GM18868 (cell line): ENCODE data around the gene HRH3.

Experiments used
- ATAC-seq: cut with Tn5 transposase; IDR thresholded peaks from one replicate; pipeline ENCODE4 v1.9.1; 2021; ENCODE audit warnings: mild to moderate bottlenecking, moderate library complexity; ENCODE audit not compliant: unreplicated experiment

The HRH3 gene

DNA sequence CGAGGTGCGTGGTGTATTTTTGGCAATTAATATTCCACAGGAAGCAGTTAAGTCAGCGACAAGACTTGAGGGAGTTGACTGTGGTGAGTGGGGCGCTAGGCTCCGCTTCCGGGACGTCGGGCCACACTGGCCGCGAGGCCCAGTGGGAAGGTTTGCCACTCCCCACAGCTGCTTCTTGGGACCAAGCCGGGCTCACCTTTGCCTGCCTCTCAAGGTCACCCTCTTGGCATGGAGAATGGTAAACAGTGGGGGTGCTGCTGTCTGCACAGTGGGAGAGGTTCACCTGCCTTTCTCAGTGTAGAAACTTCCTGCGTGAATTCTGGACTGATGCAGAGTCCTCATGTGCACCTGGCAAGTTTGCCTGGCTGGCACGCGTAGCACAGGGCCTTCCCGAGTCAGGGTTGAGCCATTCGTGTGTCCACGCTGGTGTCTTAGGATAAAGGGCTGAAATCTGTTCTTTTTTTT is 24.6 kb upstream of the HRH3 start:
- no peak for ATAC-seq

DNA sequence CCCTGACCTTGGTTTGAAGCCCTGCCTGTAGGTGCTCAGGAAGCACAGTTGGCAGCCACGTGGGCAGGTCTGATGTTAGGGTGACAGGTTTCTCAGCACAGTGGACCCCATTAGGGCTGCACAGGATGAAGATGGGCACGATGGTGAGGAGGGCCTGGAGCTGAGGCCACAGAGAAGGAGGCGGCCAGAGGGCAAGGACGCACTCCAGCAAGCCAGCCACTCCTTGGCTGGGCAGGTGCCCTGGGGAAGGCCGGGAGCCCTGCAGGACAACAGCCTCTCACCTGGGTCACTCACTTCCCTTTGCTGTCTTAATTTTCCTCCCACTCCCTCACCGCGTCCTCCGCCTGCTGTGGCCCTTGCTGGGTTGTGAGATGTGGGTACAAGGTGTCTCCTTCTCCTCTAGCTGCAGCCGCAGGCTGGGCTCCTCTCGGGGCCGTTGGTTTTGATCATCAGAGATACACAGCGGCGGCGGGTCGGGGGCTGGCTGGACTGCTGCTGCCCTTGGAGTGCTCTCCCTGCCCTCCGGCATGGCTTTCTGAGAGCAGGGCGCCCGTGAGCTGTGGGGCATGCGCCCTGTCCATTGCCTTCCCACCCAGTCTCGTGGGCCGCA is 23.9 kb upstream of the HRH3 start:
- no peak for ATAC-seq

DNA sequence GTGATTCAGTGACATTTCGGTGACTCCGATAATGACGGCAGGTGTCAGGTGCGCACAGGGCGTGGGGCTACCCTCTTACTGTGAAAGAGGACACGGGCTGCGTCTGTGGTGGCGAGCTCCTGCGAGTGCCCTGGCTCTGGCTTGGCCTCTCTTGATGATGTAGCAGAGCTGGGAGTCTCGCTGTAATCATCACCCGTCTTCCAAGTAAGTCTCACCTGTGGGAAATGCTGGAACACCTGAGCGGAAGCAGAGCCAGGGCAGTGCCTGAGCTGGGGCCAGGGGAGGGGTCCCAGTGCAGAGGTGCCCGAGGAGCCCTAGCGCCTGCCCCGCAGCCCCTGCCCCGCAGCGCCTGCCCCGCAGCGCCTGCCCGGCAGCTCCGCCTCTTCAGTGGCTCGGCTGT is 23.0 kb upstream of the HRH3 start:
- no peak for ATAC-seq

DNA sequence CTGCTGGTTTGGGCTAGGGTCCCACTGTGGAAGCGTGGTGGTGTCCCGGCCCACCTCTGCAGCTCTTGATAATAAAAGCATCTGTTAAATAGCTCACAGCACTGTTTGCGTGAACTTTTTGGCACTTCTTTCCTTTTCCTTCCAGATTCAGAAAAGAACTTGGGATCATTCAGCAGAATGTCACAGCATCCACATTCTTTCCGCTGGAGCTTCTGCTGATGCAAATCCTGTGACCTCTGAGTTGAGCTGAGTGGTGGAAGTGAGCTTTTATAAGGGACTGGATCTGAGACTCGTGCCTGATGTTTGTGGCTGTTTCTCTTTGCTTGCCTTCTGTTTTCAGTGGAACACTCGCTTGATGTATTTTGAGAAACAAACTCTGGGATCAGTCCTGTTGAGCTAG is 22.1 kb upstream of the HRH3 start:
- ATAC-seq: no peak

DNA sequence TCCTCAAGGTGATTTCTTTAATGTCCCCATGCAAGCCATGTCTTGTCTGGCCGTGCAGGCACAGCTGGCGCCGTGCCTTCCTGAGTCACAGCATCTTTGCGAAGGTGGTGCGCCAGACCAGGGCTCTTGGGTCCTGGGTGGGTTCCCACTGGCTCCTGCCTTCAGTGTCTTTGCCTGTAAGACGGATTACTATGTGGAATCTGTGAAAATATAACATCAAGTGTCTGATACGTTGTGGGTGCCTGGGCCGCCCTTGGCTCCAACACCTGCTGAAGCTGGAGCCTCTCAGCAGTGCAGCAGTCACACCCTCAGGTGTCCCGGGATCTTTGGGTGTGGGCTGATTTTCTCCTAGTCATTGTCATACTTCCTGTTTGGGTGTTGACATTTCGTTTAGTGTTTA is 21.4 kb upstream of the HRH3 start:
- ATAC-seq: no peak

DNA sequence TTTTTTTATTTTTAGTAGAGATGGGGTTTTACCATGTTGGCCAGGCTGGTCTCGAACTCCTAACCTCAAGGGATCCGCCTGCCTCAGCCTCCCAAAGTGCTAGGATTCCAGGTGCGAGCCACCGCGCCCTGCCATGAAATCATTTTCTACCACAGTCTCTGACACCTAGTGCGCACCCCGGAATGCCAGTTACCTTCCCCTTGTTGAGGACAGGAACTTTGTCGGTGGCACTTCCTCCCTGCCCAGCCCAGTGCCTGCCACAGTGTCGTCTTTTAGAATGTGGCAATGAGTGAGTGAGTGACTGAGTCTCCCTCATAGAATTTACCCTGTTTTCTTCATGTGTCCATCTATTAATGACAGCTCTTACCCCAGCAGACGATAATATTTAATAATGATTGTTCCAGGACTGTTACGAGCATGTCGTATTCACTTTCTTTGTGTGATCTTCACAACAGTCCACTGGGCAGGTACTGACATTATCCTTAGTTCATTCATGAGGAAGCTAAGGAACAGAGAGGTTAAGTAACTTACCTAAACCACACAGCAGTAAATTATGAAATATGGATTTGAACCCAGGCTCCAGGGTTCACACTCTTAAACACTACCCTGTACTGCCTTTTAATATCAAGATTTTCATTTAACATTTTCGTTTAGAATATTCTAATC is 20.1 kb upstream of the HRH3 start:
- ATAC-seq: no peak

DNA sequence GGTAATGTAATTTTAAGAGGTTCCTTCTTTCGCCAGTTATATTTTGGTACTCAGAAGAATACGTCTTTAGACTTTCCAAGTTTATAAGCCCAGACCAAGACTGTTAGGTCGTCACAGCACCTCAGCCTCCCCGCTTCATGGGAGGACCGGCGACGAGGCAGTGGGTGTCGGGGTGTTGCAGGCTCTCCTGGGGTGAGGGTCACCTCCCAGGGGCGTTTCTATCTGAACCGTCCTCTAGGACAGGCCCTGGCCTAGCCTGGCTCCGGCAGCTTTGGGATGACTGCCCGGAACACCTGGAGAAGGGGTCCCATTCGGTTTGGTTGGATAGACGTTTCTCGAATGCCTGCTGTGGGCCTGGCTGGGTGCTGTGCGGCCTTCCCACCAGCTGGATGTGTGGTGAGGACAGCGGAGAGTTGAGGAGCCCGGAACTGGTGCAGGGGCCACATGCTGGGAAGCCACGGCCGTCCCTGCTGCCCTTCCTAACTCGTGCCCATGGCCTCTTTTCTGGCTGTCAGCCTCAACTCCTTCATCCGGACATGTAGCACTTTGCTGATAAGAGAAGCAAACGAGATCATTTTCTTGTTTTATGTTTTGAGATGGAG is 19.3 kb upstream of the HRH3 start:
- ATAC-seq: no peak

DNA sequence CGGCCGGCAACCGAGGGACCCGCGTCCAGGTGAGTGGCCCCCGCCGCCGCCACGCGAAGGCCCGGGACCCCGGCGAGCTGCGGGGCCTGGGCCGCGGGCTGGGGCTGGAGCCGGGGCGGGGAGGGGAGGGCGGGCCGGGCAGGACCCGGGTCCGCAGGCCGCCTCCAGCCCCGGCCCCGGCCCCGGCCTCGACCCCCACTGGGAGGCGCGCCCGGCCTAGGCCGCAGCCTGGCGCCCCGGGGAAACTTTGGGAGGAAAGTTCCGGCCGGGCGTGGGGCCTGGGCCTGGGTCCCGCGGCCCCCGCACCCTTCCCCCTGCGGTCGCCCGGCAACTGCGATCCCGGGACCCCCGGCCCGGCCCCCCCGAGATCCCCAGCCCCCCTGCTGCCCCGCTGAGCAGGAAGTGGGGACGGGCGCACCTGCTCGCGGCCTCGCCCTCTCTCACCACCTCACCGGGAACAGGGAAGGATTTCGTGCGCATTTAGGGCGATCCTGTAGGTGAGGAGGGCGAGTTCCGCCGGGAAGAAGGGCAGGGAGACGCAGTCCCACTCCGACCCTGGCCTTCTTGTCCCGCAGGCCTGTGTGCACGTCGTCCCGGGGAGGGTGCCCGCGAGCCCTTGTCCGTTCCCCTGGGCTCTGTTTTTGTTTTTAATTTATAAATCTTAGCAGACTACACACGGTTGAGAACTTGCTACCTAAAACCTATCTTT is 18.6 kb upstream of the HRH3 start:
- ATAC-seq: no peak

DNA sequence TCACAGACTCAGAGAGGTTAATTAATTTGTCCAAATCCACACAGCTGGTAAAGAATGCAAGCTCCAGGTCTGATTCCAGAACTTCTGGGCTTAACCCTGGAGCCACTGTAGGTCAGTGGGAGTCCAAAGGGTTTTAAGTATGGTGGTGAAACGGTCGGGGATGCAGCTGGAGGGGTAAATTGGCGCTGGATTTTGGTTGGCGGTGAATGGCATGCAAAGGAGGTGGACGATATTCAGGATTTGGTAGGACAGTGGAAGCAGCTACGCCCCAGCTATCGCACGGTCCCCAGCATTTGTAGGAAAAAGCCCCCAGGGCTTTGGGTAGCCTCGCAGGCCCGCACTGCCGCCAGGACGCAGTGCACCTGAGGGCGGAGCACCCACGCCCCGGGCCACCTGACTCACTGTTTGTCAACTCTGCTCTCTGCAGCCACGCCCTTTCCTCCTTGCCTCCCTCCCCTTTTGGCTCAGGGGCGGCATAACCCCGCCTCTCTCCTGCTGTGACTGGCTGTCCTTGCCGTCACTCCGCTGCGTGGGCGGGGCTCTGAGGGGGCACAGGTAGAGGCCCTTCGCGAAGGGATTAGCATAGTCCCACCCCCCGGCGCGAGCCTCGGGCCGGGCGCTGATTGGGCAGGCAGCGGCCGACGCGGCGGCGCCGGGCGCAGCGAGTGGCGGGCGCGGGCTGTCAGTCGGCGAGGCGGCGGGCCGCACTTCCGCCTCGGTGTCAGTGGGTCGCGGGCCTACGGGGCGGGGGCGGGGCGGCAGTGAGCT is 17.9 kb upstream of the HRH3 start, which contains the start of gene OSBPL2:
Gene OSBPL2 (plus strand): TSS at position 721 of the 768 bp plus-strand sequence. CDS start 17,664 bp downstream, outside the sequence.
- ATAC-seq: peak; percentile 97

DNA sequence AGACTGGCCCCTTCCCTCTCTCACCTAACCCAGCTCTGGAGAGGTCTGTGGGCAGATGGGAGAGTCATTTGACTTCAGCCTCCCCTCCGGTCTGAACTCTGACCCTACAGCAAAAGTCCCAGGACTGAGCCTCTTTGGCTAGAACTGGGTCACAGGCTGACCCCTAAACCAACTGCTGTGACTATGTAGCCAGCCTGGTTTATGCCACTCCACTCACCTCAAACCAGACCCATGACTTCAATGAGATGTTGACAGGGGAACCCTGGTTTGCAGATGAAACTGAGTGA is 17.4 kb upstream of the HRH3 start:
- ATAC-seq: no peak

DNA sequence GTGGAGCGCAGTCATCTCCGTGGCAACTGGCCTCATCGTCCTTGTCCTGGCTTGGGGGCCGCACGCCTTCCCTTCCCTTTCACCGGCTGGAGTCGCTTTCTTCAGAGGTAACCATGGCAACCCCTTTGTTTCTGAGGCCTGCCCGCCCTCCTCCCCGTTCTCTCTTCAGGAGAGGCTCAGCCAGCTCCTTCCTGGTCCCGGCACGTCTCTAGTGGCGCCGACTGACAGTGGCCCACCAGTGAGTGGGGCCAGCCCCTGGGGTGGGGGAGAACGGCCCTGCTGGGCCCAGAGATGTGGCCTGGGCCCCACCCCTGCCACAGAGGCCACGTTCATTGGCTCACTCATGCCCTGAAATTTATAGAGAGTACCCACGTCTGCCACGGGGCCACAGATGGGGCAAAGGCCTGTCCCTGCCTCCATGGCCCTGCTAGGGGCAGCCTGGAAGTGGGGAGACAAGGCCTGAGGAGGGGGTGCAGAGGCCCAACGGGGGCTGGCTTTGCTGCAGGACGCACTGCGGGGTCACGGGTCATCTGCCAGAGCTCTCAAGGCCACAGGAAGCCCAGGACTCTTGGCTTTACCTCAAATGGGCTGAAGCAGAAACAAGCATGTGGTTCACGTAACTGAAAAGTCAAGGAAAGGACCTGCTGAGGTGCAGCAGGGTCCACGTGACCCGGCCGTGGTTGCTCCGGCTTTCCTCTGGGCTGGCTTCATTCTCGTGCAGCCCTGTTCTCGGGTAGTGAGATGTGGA is 16.9 kb upstream of the HRH3 start:
- no peak for ATAC-seq

DNA sequence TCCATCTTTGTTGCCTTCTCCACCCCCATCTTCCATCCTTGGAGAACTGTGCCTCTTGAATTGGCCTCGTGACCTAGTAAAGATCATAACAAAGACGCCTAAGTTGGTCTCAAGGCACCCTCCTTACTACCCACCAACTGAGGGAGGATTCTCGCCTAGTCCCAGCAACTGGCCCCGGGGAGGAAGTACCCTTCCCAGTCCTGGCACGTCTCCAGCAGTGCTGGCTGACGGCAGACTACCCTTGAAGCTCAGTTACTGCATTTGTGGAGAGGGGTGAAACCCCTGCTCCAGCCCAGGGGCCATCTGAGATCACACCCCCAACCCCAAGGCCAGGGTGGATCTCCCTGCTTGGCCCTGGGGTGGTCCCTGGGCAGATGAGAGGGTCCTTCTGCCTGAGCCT is 16.1 kb upstream of the HRH3 start:
- no peak for ATAC-seq

DNA sequence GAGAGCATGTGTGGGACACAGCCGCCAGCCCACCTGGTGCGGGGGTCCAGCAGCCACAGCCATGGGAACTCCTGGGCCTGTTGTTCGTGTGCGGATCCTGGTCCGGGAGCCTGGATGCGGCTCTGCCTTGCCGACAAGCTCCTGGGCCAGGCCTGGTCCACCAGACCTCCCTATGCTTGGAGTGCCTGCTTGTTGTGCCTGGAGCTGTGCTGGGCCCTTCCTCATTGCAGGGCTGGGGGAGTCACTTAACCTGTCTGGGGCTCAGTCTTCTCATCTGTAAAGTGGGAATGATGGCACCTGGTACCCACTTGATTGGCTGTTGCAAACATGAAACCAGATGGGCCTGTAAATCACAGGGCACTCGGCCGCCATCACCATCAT is 15.7 kb upstream of the HRH3 start:
- no peak for ATAC-seq

DNA sequence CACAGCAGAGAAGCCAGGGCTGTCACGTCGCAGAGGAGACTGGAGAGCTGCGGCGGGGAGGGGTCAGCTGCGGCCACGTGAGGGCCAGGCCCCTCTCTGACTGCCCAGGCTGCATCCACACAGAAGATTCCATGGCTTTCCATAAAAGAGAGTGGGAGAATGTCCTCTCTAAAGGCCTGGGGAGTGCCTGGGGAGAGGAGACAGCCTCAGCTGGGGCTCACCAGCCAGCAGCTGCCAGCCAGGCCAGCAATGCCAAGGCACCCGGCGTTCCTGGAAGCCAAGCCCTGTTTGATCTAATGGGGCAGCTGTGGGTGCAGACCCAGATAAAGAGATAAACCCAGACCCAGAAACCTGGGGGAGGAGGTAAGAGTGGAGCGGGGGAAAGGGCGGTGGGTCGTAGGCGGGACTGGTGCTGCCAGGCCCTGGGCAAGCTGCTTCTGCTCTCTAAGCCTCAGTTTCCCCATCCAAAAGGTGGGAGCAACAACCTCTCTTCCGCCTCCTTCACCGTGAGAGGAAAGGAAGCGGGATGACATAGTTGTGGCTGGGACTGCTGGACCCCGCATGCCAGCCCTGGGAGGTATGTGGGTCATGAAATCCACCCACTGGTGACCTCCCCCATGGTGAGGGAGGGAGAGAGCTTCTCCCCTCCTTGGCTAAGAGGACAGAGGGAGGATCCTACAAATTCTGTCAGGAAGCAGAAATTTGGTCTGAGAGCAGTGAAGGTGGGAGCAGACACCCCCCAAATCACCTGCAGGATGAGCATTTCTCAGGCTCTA is 15.1 kb upstream of the HRH3 start:
- ATAC-seq: no peak

DNA sequence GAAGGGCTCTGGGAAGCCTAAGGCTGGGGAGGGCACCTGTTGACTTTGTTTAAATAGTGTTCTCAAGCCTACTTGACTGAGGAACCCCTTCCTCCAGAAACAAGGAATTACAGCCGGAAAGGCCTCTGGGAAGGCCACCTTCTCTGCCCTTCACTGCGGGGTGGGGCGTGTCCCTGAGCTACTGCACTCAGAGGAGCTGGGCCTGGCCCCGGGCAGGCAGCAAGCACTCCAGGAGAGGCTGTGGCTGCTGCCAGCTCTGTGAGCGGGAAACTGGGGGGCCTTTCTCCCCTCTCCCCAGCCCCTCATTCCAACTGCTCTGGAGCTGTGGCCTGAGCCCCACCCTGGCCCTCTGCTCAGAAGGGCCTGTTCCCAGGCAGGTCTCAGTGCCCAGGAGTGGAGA is 14.3 kb upstream of the HRH3 start:
- no peak for ATAC-seq

DNA sequence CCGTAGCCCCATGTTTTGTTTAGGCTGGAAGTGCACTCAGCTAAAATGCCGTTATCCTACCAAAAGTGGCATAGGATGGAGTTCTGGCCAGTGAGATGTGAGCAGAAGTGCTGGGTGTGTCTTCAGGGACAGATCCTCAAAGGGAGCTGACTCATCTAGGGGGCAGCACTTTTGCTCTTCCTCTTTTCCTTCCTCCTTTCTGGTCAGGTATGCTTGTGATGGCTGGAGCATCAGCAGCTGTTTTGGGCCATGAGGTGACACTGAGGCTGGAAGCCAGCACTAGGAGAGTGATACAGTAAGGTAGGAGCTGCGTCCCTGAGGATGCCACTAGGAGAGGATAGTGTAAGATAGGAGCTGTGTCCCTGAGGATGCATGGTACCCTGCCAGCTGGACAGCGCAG is 13.6 kb upstream of the HRH3 start:
- ATAC-seq: no peak

DNA sequence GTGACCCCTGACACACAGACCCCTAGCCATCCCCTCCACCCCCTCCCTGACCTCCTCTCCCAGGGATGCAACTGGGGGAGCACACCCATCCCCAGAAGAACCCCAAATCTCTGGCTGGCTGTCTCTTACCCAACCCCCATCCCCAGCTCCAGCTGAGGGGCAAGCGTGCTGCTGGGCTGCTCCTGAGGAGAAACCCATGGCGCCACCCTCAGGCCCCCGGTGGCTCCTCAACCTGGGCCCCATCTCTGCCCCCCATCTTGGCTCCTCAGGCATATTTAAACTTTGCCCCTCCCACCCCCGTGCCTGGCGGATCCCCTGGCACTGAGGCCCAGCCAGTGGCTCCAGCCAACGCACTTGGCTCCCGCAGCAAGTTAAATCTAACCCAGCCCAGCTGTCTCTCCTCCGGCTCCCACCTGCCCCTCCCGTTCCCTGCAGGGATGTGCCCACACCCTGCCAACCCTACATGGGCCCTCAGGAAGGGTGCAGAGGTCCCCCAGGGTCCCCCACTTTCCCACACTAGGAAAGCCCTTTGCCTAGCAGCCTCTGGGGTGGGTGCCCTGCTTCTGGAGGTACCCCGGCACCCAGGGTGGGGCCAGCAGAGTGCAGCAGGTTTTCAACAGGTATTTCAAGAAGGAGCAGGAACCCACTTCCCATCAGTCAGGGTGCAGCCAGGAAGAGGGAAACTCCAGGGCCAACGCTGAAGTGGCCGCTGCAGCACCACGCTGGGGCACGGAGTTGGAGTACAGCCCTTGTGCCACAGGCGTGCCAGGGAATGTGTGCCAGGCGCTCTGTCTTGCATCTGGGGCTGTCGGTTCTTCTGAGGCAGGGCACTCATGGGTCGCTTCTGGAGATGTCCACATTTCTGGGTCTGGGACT is 12.9 kb upstream of the HRH3 start:
- ATAC-seq: no peak

DNA sequence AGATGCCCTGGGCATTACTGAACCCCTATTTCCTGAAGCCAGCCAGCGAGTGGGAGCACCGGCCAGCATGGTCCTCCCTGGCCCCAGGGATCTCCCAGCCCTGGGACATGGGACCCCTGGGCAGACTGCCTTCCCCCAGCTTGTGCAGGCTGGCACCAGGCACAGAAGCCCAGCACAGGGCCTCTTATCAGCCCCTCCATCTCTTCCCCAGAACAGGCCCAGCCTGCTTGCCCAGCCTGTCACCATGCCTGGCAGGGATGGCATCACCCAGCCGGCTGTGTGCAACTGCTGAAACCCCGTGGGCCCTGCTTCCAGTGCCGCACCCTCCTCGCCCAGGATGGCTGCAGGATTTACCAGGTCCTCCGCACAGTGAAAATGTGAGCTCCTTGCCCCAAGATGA is 12.1 kb upstream of the HRH3 start:
- ATAC-seq: no peak

DNA sequence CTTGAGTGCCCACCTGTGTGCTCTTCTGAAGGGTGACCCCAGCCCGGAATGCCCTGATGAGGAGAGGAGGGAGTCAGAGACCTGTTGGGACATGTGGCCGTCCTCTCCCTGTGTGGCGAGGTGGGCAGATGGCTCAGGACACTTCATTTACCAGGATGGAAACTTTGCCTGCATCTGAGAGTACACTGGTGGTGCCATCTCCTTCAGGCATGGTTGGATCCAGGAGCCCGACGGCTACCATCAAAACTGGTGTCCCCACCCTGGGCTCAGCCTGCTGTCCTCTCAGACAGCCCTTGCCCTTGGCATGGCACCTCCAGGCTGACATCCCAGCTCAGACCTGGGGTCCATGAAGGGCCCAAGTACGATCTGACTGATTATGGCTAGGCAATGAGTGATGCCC is 11.2 kb upstream of the HRH3 start:
- no peak for ATAC-seq
